Body of pancreas (tissue), 4 donors: Measurements from ENCODE around the gene TMEM200C.

Experiments
- CTCF ChIP-seq, 7 experiments: fragments of 450-650 bp in 4 of 7; fragments of 200-600 bp in 3 of 7; sonication (generic) in 3 of 7; IDR thresholded peaks; one replicate each; pipeline ENCODE4 v1.5.1; 2016 to 2019; ENCODE audit warnings: antibody characterized with exemption in 7 of 7
- POLR2A ChIP-seq, 3 donors: fragments of 450-650 bp; IDR thresholded peaks; one replicate each; pipeline ENCODE4 v1.6.1; 2016; ENCODE audit warnings: antibody characterized with exemption in 3 of 3, mild to moderate bottlenecking in 2 of 3

- TF ChIP-seq POLR2A (IDR thresholded peaks at IDR 0.05) (no peak), CTCF (IDR thresholded peaks at IDR 0.05) (no peak)
These were observed 13.8 kb upstream of the TMEM200C start for GRCh38 chr18:5909125-5909524.
